Activated naive CD4-positive, alpha-beta T cell treated with anti-CD3 and anti-CD28 coated beads for 36 hours (primary cell): ENCODE data around the gene FSTL4. TPM values are rescaled to one million over a fixed set of nuclear protein-coding genes. Genes with fewer than 3 reads are reported as not detected.

Source experiments
- CTCF ChIA-PET: fragments of 350-600 bp; sonication (Branson Sonifier 250); formaldehyde crosslinking; loops from one replicate; lab custom pipeline; 2021; ENCODE audit warnings: antibody characterized with exemption; lab: Charles Lee
- DNase-seq: peaks from one replicate; pipeline ENCODE4 v3.0.0-alpha.2; 2020
- H3K27ac Mint-ChIP-seq: one replicate; pipeline ENCODE4 v1.8.0; 2021; ENCODE audit warnings: mild to moderate bottlenecking, mixed read lengths
- H3K27me3 Mint-ChIP-seq: one replicate; pipeline ENCODE4 v1.8.0; 2021; ENCODE audit warnings: low read depth, mixed read lengths
- H3K36me3 Mint-ChIP-seq: one replicate; pipeline ENCODE4 v1.8.0; 2021; ENCODE audit warnings: low read depth, mixed read lengths
- H3K4me1 Mint-ChIP-seq: one replicate; pipeline ENCODE4 v1.8.0; 2021; ENCODE audit warnings: low read depth, mixed read lengths
- H3K4me3 Mint-ChIP-seq: one replicate; pipeline ENCODE4 v1.8.0; 2021; ENCODE audit warnings: mild to moderate bottlenecking, moderate library complexity, mixed read lengths
- H3K9me3 Mint-ChIP-seq: one replicate; pipeline ENCODE4 v1.8.0; 2021; ENCODE audit warnings: mixed read lengths
- intact Hi-C: fragments of 100-400 bp; cut with micrococcal nuclease; formaldehyde crosslinking; loops from one replicate; pipeline ENCODE4 v1.15.1; 2023
- total RNA-seq, 2 experiments: library from RNA; stranded (reverse); gene quantifications; one replicate each; pipeline ENCODE4 v1.2.3, GENCODE V29; 2021

Gene FSTL4
- total RNA-seq, 2 experiments from 2014 or later: 0.29 to 0.30 TPM

DNA sequence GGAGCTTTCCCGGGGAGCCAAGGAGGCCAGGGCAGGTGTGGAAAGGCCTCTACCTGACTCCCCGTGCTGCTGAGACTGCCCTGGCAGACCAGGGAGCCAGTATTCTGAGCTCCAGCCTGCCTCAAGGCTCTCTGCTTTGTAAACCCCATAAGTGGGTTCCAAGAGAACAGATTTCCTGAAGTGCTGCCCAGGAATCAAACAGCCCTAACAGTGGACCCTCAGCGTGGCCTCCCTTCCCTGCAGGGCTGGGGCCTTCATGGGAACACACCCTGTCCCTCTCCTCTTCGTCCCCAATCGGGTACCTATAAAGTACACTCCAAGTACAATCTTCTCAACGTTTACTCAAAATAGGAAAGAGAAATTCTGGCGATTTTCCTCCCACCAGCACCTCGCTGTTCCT, 252.5 kb downstream of the FSTL4 start:
- no peaks in the 10 kb centered on the region for H3K9me3 Mint-ChIP-seq
- no peaks in the 10 kb centered on the region for H3K27me3 Mint-ChIP-seq
- no peaks in the 10 kb centered on the region for H3K4me1 Mint-ChIP-seq
- no peak overlapping the region for H3K4me3 Mint-ChIP-seq
- no peaks in the 10 kb centered on the region for H3K36me3 Mint-ChIP-seq
- intact Hi-C loops: no loop called here
- DNase-seq: no peak
- no peak overlapping the region for H3K27ac Mint-ChIP-seq
- CTCF ChIA-PET: interaction anchor here (0.8 kb wide), 1 partner anchor 90 kb away, joined by 4 read pairs; no protein-coding TSS in a partner anchor

DNA sequence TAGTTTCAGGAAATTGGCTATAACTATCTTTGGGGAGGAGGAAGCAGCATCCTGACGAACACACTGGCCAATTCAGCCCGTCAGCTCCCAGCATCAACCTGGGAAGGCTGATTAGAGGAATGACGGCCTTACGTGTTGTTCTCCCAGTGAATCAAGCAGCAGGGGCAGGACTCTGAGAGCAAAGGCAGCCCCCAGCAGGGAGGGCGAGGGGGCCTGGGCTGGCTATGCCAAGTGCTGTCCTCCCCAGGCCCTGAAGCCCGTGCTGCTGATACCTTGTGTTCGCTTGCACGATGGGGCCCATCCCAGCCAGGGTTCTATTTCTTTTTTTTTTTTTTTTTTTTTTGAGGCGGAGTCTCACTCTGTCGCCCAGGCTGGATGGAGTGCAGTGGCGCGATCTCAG, 254.1 kb downstream of the FSTL4 start:
- intact Hi-C loops: no loop called here
- DNase-seq: no peak
- no peaks in the 10 kb centered on the region for H3K27me3 Mint-ChIP-seq
- H3K4me3 Mint-ChIP-seq: no peak overlapping the region
- no peaks in the 10 kb centered on the region for H3K9me3 Mint-ChIP-seq
- no peak overlapping the region for H3K27ac Mint-ChIP-seq
- CTCF ChIA-PET: no interaction called here
- no peaks in the 10 kb centered on the region for H3K36me3 Mint-ChIP-seq
- no peaks in the 10 kb centered on the region for H3K4me1 Mint-ChIP-seq

DNA sequence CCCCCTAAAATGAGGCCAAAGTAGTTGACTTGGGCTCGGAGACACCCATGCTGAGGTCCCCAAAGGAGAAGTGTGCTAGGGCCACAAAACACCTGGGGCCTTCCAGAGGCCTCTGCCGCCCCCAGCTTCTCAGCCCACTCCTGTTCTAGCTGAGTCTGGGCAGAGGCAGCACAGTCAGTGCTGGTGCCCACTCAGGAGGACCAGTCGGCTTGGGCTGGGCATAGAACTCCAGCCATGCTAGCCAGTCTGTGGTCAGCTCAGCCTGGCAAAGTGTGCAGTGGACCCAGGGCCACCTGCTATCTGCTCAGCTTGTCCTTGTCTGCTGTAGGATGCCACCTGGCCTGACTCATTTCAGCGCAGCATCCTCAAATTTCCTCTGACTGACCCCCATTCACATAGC, 254.6 kb downstream of the FSTL4 start:
- no peak overlapping the region for H3K27ac Mint-ChIP-seq
- intact Hi-C loops: no loop called here
- no peak overlapping the region for H3K4me3 Mint-ChIP-seq
- no peaks in the 10 kb centered on the region for H3K27me3 Mint-ChIP-seq
- no peaks in the 10 kb centered on the region for H3K9me3 Mint-ChIP-seq
- CTCF ChIA-PET: no interaction called here
- no peaks in the 10 kb centered on the region for H3K4me1 Mint-ChIP-seq
- DNase-seq: no peak
- H3K36me3 Mint-ChIP-seq: no peaks in the 10 kb centered on the region

DNA sequence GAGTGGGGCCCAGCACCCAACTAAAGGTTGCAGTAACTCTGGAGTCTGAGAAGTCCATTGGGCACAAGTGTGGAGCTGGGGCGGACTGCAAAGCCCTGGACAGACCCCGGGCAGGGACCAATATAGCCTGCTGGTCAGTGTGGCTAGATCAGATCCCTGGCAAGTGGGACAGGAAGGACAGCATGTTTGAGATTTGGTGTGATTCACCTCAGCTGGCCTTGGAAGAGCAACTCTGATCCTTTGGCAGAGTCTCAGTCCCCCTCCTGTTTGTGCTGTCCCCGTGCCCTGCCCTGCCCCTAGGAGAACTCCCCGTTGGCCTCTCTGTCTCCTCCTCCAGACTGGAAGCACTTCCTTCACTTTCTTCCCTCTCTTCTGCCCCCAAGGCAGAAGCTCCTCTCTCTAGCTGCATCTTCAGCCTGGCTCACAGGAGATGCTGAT, 255.3 kb downstream of the FSTL4 start:
- Mint-ChIP-seq H3K4me1 (no peaks in the 10 kb centered on the region), H3K4me3 (no peak overlapping the region), H3K27me3 (no peaks in the 10 kb centered on the region), H3K36me3 (no peaks in the 10 kb centered on the region), H3K9me3 (no peaks in the 10 kb centered on the region), H3K27ac (no peak overlapping the region)
- DNase-seq: no peak
- intact Hi-C loops: no loop called here
- CTCF ChIA-PET: no interaction called here

DNA sequence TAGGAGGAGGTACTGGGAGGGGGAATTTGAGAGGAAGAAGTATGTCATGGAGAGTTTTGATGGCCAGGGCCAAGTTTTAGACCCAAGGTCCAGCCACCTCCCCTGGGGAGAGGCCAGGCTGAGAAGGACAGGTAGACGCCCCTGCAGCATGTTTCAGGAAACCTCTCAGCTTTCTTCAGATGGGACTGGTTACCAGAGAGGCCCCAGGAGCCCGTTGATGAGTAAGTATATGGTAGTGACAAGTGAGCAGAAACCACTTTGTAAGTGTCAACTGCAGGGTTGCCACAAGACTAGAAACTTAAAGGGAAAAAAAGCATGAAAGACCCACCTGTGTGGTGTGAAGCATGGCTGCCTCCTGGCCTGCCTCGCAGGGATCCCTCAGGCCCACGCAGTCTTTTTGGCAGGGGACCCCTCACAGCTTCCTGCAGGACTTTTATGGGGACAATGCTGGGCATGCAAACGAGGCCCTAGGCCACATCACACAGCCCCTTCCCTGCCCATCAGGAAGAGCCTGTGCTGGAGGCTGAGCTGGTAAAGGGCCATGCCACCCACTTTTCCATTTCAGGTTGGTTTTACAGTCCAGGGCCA, 255.9 kb downstream of the FSTL4 start:
- no peak for DNase-seq
- Mint-ChIP-seq H3K4me3 (no peak overlapping the region), H3K27ac (no peak overlapping the region), H3K27me3 (no peaks in the 10 kb centered on the region), H3K36me3 (no peaks in the 10 kb centered on the region), H3K9me3 (no peaks in the 10 kb centered on the region), H3K4me1 (no peaks in the 10 kb centered on the region)
- CTCF ChIA-PET: no interaction called here
- intact Hi-C loops: no loop called here

GRCh38 chr5:133354323-133355185, 257.8 kb downstream of the FSTL4 start:
- CTCF ChIA-PET: no interaction called here
- no peak for DNase-seq
- peaks cover 3% of the 10 kb centered on the region for H3K27me3 Mint-ChIP-seq
- no peaks in the 10 kb centered on the region for H3K9me3 Mint-ChIP-seq
- H3K27ac Mint-ChIP-seq: no peak overlapping the region
- intact Hi-C loops: no loop called here
- H3K4me3 Mint-ChIP-seq: no peak overlapping the region
- no peaks in the 10 kb centered on the region for H3K4me1 Mint-ChIP-seq
- H3K36me3 Mint-ChIP-seq: no peaks in the 10 kb centered on the region

- Mint-ChIP-seq H3K9me3 (no peaks in the 10 kb centered on the region), H3K4me1 (no peaks in the 10 kb centered on the region), H3K4me3 (no peak overlapping the region), H3K36me3 (no peaks in the 10 kb centered on the region), H3K27ac (no peak overlapping the region), H3K27me3 (peaks cover 5% of the 10 kb centered on the region)
- intact Hi-C loops: no loop called here
- DNase-seq: no peak
- CTCF ChIA-PET: no interaction called here
Measured at GRCh38 chr5:133353741-133354140, 258.6 kb downstream of the FSTL4 start.

DNA sequence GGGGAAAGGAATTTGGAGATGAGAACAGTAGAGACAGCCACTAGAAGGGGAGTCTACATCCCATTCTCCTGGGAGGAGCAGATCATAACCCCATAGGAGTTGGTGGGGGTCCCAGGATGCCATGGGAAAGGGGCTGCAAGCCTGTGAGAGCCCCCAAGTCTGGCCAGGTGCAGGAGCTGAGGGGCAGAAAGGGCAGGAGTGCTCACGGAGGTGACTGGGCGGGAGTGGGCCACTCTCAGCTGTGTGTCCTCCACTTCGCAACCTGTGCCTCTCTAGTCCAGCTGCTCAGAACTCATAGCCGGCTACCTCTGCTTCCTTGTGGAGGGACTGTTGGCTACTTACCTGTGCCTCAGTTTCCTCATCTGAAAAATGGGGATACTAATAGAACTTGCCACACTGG, 263.9 kb downstream of the FSTL4 start:
- no peak overlapping the region for H3K4me3 Mint-ChIP-seq
- H3K27ac Mint-ChIP-seq: no peak overlapping the region
- no peak for DNase-seq
- peaks cover 2% of the 10 kb centered on the region for H3K9me3 Mint-ChIP-seq
- CTCF ChIA-PET: interaction anchor here (0.6 kb wide), 1 partner anchor 29 kb away, joined by 3 read pairs; no protein-coding TSS in a partner anchor
- no peaks in the 10 kb centered on the region for H3K36me3 Mint-ChIP-seq
- H3K4me1 Mint-ChIP-seq: no peaks in the 10 kb centered on the region
- intact Hi-C loops: no loop called here
- peaks cover 10% of the 10 kb centered on the region for H3K27me3 Mint-ChIP-seq

GRCh38 chr5:133347039-133347438, 265.3 kb downstream of the FSTL4 start:
- Mint-ChIP-seq H3K27ac (no peak overlapping the region), H3K9me3 (peaks cover 2% of the 10 kb centered on the region), H3K27me3 (peaks cover 10% of the 10 kb centered on the region), H3K4me3 (no peak overlapping the region), H3K4me1 (no peaks in the 10 kb centered on the region), H3K36me3 (no peaks in the 10 kb centered on the region)
- intact Hi-C loops: loop anchor here (1.0 kb wide), 1 partner anchor 236 kb away; no protein-coding TSS in a partner anchor
- CTCF ChIA-PET: no interaction called here
- DNase-seq: peak; percentile 38

GRCh38 chr5:133344266-133344665, 268.1 kb downstream of the FSTL4 start:
- H3K4me3 Mint-ChIP-seq: no peak overlapping the region
- H3K27me3 Mint-ChIP-seq: peaks cover 7% of the 10 kb centered on the region
- no peak for DNase-seq
- no peaks in the 10 kb centered on the region for H3K36me3 Mint-ChIP-seq
- CTCF ChIA-PET: interaction anchor here (1.2 kb wide), 1 partner anchor 230 kb away, joined by 3 read pairs; no protein-coding TSS in a partner anchor
- intact Hi-C loops: no loop called here
- H3K27ac Mint-ChIP-seq: no peak overlapping the region
- peaks cover 2% of the 10 kb centered on the region for H3K9me3 Mint-ChIP-seq
- H3K4me1 Mint-ChIP-seq: no peaks in the 10 kb centered on the region

DNA sequence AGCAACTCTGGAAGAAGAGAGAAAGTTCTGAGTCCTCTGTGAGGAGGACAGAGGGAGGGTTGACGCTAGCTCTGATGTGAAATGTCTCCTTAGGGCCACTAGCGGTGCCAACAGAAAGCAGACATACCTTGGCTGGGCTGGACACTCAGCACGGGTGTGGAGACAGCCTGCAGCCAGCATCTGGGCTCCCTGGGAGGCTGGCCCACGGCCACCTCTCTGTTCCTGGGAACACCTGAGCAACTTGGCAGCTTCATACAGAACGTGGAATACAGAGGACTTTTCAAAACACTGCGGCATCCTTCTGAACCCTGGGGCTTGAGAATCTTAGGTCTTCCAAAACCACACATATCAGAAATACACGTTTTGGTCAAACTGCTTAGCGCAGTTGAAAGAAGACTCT, 269.1 kb downstream of the FSTL4 start:
- H3K4me3 Mint-ChIP-seq: no peak overlapping the region
- no peaks in the 10 kb centered on the region for H3K36me3 Mint-ChIP-seq
- CTCF ChIA-PET: interaction anchor here (0.9 kb wide), 1 partner anchor 90 kb away, joined by 3 read pairs; no protein-coding TSS in a partner anchor
- DNase-seq: no peak
- no peaks in the 10 kb centered on the region for H3K4me1 Mint-ChIP-seq
- H3K27ac Mint-ChIP-seq: no peak overlapping the region
- intact Hi-C loops: no loop called here
- peaks cover 2% of the 10 kb centered on the region for H3K9me3 Mint-ChIP-seq
- H3K27me3 Mint-ChIP-seq: peaks cover 4% of the 10 kb centered on the region

DNA sequence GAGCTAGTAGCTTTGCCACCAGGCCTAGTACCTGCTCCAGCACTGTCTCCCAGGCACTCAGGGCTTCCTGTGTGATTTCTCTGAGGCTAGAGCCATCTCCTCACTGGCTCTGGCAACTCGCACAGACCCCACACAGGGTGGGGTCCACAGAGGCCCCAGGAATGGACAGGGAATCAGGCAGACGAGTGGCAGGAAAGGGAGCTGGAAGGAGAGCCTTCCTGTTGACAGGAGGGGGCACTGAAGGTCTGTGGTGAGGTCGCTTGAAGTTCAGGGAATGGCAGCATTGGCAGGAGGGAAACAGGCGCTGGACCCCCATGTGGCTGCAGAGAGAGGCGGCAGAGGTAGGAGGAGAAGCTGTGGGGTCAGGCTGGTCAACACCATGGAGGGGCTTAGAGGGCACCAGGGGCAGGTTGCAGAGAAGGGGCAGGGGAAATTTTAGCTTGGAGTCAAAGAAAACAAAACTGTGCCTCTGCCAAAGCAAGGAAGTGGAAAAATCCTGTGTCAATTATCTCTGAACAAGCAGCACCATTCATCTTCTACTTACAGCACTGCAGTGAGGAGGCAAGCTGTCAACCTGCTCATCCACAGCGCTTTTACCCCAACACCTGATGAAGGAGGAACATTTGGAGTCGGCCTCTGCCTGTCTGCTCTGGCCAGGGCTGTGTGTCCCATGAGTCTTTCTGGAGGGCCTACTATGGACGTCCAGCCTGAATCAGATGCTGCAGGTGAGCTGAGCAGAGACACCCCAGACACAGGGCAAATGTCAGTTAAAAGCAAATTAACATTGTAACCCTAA, 270.2 kb downstream of the FSTL4 start:
- DNase-seq: no peak
- CTCF ChIA-PET: interaction anchor here (0.5 to 0.9 kb wide), 2 partner anchors 91 to 184 kb away, joined by 3 read pairs; no protein-coding TSS in a partner anchor
- H3K36me3 Mint-ChIP-seq: no peaks in the 10 kb centered on the region
- peaks cover 3% of the 10 kb centered on the region for H3K27me3 Mint-ChIP-seq
- no peaks in the 10 kb centered on the region for H3K4me1 Mint-ChIP-seq
- intact Hi-C loops: no loop called here
- no peak overlapping the region for H3K4me3 Mint-ChIP-seq
- no peak overlapping the region for H3K27ac Mint-ChIP-seq
- peaks cover 2% of the 10 kb centered on the region for H3K9me3 Mint-ChIP-seq
